HepG2 (cell line): ENCODE data around the gene PJA2. TPM values are rescaled to one million over a fixed set of nuclear protein-coding genes. Genes with fewer than 3 reads are reported as not detected.

Experiments used
- ATAC-seq: fragments of 200-7000 bp; cut with Tn5 transposase; 3 replicates; pipeline ENCODE4 v1.9.1; 2020; ENCODE audit warnings: mild to moderate bottlenecking, moderate library complexity
- BruUV-seq: library from RNA; stranded (reverse); fragments of 400-500 nt; replicated peaks from 2 replicates; lab custom pipeline; 2021; lab: Mats Ljungman, UMichigan
- CTCF ChIA-PET: fragments of 300-600 bp; formaldehyde crosslinking; extraction: SDS; loops from one replicate; lab custom pipeline; 2021; ENCODE audit warnings: low total read pairs, inconsistent platforms, low intra/inter-chr PET ratio; lab: Yijun Ruan, JAX
- POLR2A ChIA-PET: fragments of 350-600 bp; sonication (Branson Sonifier 250); formaldehyde crosslinking; loops from one replicate; lab custom pipeline; 2020; ENCODE audit warnings: antibody characterized with exemption, inconsistent platforms; lab: Yijun Ruan, JAX
- DNase-seq: peaks from one replicate; pipeline ENCODE4 v3.0.0-alpha.2; 2015; ENCODE audit warnings: low spot score
- FAIRE-seq: peaks from 3 replicates; lab custom pipeline; 2011; peaks lifted over from hg19 to GRCh38; lab: Jason Lieb, UNC
- H2AFZ ChIP-seq: one replicate; pipeline ENCODE4 v1.6.1; 2011; ENCODE audit warnings: low read length, inconsistent platforms
- H3K27ac ChIP-seq: fragments of 300-600 bp; 3 replicates; pipeline ENCODE4 v1.8.0; 2011; ENCODE audit warnings: mixed run types, mild to moderate bottlenecking, mixed read lengths, low read length, inconsistent platforms; ENCODE audit not compliant: insufficient read depth; ENCODE audit errors: extremely low read length
- H3K27me3 ChIP-seq, 2 experiments: fragments of 200-600 bp in 1 of 2; 2 replicates in 1 of 2; 3 replicates in 1 of 2; pipeline versions ENCODE4 v1.6.0 to v1.8.0; 2011; ENCODE audit warnings: low read length in 2 of 2, mild to moderate bottlenecking in 2 of 2, moderate library complexity in 2 of 2, inconsistent platforms in 1 of 2; ENCODE audit not compliant: insufficient read depth in 2 of 2, control insufficient read depth in 1 of 2
- H3K36me3 ChIP-seq, 2 experiments: fragments of 200-600 bp in 1 of 2; replicated peaks in 1 of 2; 2 replicates in 1 of 2; 3 replicates in 1 of 2; pipeline versions ENCODE4 v1.5.1 to v1.8.0; 2011; ENCODE audit warnings: low read length in 2 of 2, inconsistent platforms in 1 of 2; ENCODE audit not compliant: insufficient read depth in 2 of 2, control insufficient read depth in 1 of 2
- H3K4me1 ChIP-seq: 2 replicates; pipeline ENCODE4 v1.5.1; 2012; ENCODE audit warnings: low read length, inconsistent platforms; ENCODE audit not compliant: insufficient read depth
- H3K4me2 ChIP-seq: 2 replicates; pipeline ENCODE4 v1.6.0; 2011; ENCODE audit warnings: low read depth, low read length, inconsistent platforms
- H3K4me3 ChIP-seq, 3 experiments: fragments of 200-600 bp in 1 of 3; sonication (generic), shearing (Covaris generic) in 1 of 3; replicated peaks in 1 of 3; 2 replicates each; pipeline ENCODE4 v1.5.1; 2011 to 2016; ENCODE audit warnings: low read length in 3 of 3, inconsistent platforms in 2 of 3, low read depth in 2 of 3, mild to moderate bottlenecking in 2 of 3, control low read depth in 1 of 3, mixed read lengths in 1 of 3; ENCODE audit not compliant: insufficient read depth in 1 of 3
- H3K79me2 ChIP-seq: one replicate; pipeline ENCODE4 v1.6.1; 2011; ENCODE audit warnings: low read length, inconsistent platforms; ENCODE audit not compliant: insufficient read depth
- H3K9ac ChIP-seq: 2 replicates; pipeline ENCODE4 v1.6.0; 2011; ENCODE audit warnings: mild to moderate bottlenecking, low read depth, low read length, inconsistent platforms; ENCODE audit not compliant: insufficient read depth
- H3K9me3 ChIP-seq: 2 replicates; pipeline ENCODE4 v1.5.1; 2012; ENCODE audit warnings: mild to moderate bottlenecking, low read length
- H4K20me1 ChIP-seq: 2 replicates; pipeline ENCODE4 v1.6.0; 2011; ENCODE audit warnings: inconsistent platforms, mild to moderate bottlenecking, low read length, moderate library complexity; ENCODE audit not compliant: insufficient read depth
- FOXC1 ChIP-seq: sonication (generic); formaldehyde crosslinking; IDR thresholded peaks from 2 replicates; pipeline ENCODE4 v1.8.0; 2022; ENCODE audit warnings: mild to moderate bottlenecking, missing genetic modification reagents, borderline replicate concordance
- FOXP1 ChIP-seq, 2 experiments: fragments of 450-650 bp in 1 of 2; IDR thresholded peaks; 2 replicates each; pipeline ENCODE4 v1.6.1; 2017 to 2018; ENCODE audit warnings: antibody characterized with exemption in 1 of 2
- KAT8 ChIP-seq: IDR thresholded peaks from 2 replicates; pipeline ENCODE4 v1.6.1; 2016; ENCODE audit warnings: missing genetic modification reagents, missing compliant biosample characterization
- RBM22 ChIP-seq: fragments of 200-400 bp; formaldehyde crosslinking; optimal IDR thresholded peaks from 2 replicates; pipeline ENCODE3; 2017; ENCODE audit warnings: mild to moderate bottlenecking, low read length, moderate library complexity
- YY1 ChIP-seq: IDR thresholded peaks from 2 replicates; pipeline ENCODE4 v1.6.1; 2011; ENCODE audit warnings: low read length, low read depth, moderate library complexity, mild to moderate bottlenecking; ENCODE audit not compliant: insufficient read depth, insufficient replicate concordance
- ZMYM4 ChIP-seq: sonication (generic); formaldehyde crosslinking; IDR thresholded peaks from 2 replicates; pipeline ENCODE4 v1.8.1; 2023; ENCODE audit warnings: mild to moderate bottlenecking, missing genetic modification reagents
- WGBS: methylation state at CpG from one replicate; pipeline ENCODE4 v1.1.6; 2017; ENCODE audit warnings: low lambda C conversion rate; 5-methylcytosine and 5-hydroxymethylcytosine counted together
- in situ Hi-C: cut with HindIII; loops from 2 replicates; pipeline ENCODE4 v1.10.0; 2017; ENCODE audit warnings: low pct_unique_long_range_greater_than_20kb; ENCODE audit not compliant: extremely low pct_ligation_motif_present
- intact Hi-C: fragments of 100-400 bp; cut with micrococcal nuclease; formaldehyde crosslinking; loops from one replicate; pipeline ENCODE4 v1.10.0; 2022; ENCODE audit not compliant: unreplicated experiment
- polyA plus RNA-seq, 8 experiments: library from polyadenylated mRNA; depleted of rRNA in 3 of 8; stranded (reverse) in 7 of 8; unstranded in 1 of 8; fragments of >200 nt; fragmentation: Illumina TruSeq in 4 of 8; extraction: Trizol in 4 of 8; gene quantifications; 2 replicates each; pipeline versions ENCODE4 v1.2.1 to v1.2.3, GENCODE V29; 2011 to 2016; ENCODE audit warnings: low read depth in 4 of 8, missing spikeins in 1 of 8, mixed read lengths in 1 of 8; ENCODE audit not compliant: insufficient read depth in 1 of 8
- total RNA-seq, 5 experiments: library from RNA; depleted of rRNA; stranded (reverse); fragments of >200 nt; fragmentation: Illumina TruSeq; extraction: Trizol; gene quantifications; 2 replicates each; pipeline ENCODE4 v1.2.3, GENCODE V29; 2016; ENCODE audit warnings: low read depth in 1 of 5
- TF ChIP-seq, protein P1 (sequence below): sonication (generic); formaldehyde crosslinking; IDR thresholded peaks from 2 replicates; pipeline ENCODE4 v1.4.0; 2020; ENCODE audit warnings: mild to moderate bottlenecking, missing genetic modification reagents
- TF ChIP-seq, protein P2 (sequence below): sonication (generic); formaldehyde crosslinking; IDR thresholded peaks from 2 replicates; pipeline ENCODE4 v1.5.0; 2020; ENCODE audit warnings: missing genetic modification reagents, mild to moderate bottlenecking, borderline replicate concordance
- TF ChIP-seq, protein P3 (sequence below): sonication (generic); formaldehyde crosslinking; IDR thresholded peaks from 2 replicates; pipeline ENCODE4 v1.5.1; 2020; ENCODE audit warnings: missing genetic modification reagents, mild to moderate bottlenecking, borderline replicate concordance
- TF ChIP-seq, protein P4 (sequence below): sonication (generic); formaldehyde crosslinking; IDR thresholded peaks from 2 replicates; pipeline ENCODE4 v1.5.0; 2020; ENCODE audit warnings: mild to moderate bottlenecking, missing genetic modification reagents
- TF ChIP-seq, protein P5 (sequence below): sonication (generic); formaldehyde crosslinking; IDR thresholded peaks from 2 replicates; pipeline ENCODE4 v1.4.0; 2020; ENCODE audit warnings: missing genetic modification reagents, mild to moderate bottlenecking, borderline replicate concordance

PJA2 gene
- total and polyA plus RNA-seq, 2 of the 13 experiments (the other 11 are each of a cell fraction or from before 2014, with no cell fraction given): 39.4 to 41.4 TPM

DNA sequence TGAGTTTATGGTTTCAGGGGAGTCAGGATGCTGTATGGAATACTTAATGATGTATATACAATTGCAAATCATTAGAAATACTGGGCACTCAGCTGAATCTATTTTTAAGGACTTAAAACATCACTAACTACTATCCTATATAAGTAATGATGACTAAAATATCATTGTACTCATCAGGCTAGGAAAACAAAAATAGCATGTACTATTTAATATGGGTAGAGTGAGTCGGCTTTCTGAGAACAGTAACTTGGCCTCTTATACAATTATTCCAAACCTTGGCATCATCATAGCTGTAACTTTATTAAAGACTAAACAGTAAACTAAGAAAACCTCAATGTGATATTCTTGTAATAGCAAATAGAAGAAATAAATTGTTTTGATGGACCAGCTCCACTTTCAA is 94.5 kb downstream of the PJA2 start:
- H2AFZ ChIP-seq: no peak overlapping the region
- H3K27ac ChIP-seq: no peak overlapping the region
- no TSS peak for BruUV-seq
- intact Hi-C loops (no loop called here), in situ Hi-C loops (no loop called here)
- H3K9ac ChIP-seq: no peak overlapping the region
- no peak overlapping the region for H3K4me2 ChIP-seq
- 26% methylated on average over 1 of the region's 1 CpG for WGBS
- no peak overlapping the region for H3K4me3 ChIP-seq
- no peaks in the 10 kb centered on the region for H3K79me2 ChIP-seq
- DNase-seq: no peak
- no peak for FAIRE-seq
- POLR2A ChIA-PET: no interaction called here
- H3K36me3 ChIP-seq: no peaks in the 10 kb centered on the region
- CTCF ChIA-PET: no interaction called here
- H3K9me3 ChIP-seq: no peaks in the 10 kb centered on the region
- TF ChIP-seq FOXP1 (IDR thresholded peaks at IDR 0.05) (no peak), FOXP1 (CRISPR knock-in tag; IDR thresholded peaks at IDR 0.05) (no peak), RBM22 (no peak), FOXC1 (CRISPR knock-in tag) (no peak), ZMYM4 (CRISPR knock-in tag) (no peak), KAT8 (CRISPR knock-in tag) (no peak), YY1 (no peak)
- TF ChIP-seq, protein P1, sequence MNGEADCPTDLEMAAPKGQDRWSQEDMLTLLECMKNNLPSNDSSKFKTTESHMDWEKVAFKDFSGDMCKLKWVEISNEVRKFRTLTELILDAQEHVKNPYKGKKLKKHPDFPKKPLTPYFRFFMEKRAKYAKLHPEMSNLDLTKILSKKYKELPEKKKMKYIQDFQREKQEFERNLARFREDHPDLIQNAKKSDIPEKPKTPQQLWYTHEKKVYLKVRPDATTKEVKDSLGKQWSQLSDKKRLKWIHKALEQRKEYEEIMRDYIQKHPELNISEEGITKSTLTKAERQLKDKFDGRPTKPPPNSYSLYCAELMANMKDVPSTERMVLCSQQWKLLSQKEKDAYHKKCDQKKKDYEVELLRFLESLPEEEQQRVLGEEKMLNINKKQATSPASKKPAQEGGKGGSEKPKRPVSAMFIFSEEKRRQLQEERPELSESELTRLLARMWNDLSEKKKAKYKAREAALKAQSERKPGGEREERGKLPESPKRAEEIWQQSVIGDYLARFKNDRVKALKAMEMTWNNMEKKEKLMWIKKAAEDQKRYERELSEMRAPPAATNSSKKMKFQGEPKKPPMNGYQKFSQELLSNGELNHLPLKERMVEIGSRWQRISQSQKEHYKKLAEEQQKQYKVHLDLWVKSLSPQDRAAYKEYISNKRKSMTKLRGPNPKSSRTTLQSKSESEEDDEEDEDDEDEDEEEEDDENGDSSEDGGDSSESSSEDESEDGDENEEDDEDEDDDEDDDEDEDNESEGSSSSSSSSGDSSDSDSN (CRISPR knock-in tag): no peak
- TF ChIP-seq, protein P2, sequence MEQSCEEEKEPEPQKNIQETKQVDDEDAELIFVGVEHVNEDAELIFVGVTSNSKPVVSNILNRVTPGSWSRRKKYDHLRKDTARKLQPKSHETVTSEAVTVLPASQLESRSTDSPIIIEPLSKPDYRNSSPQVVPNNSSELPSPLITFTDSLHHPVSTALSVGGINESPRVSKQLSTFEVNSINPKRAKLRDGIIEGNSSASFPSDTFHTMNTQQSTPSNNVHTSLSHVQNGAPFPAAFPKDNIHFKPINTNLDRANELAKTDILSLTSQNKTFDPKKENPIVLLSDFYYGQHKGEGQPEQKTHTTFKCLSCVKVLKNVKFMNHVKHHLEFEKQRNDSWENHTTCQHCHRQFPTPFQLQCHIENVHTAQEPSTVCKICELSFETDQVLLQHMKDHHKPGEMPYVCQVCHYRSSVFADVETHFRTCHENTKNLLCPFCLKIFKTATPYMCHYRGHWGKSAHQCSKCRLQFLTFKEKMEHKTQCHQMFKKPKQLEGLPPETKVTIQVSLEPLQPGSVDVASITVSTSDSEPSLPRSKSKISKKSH (CRISPR knock-in tag): no peak
- TF ChIP-seq, protein P3, sequence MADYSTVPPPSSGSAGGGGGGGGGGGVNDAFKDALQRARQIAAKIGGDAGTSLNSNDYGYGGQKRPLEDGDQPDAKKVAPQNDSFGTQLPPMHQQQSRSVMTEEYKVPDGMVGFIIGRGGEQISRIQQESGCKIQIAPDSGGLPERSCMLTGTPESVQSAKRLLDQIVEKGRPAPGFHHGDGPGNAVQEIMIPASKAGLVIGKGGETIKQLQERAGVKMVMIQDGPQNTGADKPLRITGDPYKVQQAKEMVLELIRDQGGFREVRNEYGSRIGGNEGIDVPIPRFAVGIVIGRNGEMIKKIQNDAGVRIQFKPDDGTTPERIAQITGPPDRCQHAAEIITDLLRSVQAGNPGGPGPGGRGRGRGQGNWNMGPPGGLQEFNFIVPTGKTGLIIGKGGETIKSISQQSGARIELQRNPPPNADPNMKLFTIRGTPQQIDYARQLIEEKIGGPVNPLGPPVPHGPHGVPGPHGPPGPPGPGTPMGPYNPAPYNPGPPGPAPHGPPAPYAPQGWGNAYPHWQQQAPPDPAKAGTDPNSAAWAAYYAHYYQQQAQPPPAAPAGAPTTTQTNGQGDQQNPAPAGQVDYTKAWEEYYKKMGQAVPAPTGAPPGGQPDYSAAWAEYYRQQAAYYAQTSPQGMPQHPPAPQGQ (CRISPR knock-in tag): no peak
- TF ChIP-seq, protein P4, sequence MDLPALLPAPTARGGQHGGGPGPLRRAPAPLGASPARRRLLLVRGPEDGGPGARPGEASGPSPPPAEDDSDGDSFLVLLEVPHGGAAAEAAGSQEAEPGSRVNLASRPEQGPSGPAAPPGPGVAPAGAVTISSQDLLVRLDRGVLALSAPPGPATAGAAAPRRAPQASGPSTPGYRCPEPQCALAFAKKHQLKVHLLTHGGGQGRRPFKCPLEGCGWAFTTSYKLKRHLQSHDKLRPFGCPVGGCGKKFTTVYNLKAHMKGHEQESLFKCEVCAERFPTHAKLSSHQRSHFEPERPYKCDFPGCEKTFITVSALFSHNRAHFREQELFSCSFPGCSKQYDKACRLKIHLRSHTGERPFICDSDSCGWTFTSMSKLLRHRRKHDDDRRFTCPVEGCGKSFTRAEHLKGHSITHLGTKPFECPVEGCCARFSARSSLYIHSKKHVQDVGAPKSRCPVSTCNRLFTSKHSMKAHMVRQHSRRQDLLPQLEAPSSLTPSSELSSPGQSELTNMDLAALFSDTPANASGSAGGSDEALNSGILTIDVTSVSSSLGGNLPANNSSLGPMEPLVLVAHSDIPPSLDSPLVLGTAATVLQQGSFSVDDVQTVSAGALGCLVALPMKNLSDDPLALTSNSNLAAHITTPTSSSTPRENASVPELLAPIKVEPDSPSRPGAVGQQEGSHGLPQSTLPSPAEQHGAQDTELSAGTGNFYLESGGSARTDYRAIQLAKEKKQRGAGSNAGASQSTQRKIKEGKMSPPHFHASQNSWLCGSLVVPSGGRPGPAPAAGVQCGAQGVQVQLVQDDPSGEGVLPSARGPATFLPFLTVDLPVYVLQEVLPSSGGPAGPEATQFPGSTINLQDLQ (CRISPR knock-in tag): no peak
- TF ChIP-seq, protein P5, sequence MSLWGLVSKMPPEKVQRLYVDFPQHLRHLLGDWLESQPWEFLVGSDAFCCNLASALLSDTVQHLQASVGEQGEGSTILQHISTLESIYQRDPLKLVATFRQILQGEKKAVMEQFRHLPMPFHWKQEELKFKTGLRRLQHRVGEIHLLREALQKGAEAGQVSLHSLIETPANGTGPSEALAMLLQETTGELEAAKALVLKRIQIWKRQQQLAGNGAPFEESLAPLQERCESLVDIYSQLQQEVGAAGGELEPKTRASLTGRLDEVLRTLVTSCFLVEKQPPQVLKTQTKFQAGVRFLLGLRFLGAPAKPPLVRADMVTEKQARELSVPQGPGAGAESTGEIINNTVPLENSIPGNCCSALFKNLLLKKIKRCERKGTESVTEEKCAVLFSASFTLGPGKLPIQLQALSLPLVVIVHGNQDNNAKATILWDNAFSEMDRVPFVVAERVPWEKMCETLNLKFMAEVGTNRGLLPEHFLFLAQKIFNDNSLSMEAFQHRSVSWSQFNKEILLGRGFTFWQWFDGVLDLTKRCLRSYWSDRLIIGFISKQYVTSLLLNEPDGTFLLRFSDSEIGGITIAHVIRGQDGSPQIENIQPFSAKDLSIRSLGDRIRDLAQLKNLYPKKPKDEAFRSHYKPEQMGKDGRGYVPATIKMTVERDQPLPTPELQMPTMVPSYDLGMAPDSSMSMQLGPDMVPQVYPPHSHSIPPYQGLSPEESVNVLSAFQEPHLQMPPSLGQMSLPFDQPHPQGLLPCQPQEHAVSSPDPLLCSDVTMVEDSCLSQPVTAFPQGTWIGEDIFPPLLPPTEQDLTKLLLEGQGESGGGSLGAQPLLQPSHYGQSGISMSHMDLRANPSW (CRISPR knock-in tag): no peak
- H4K20me1 ChIP-seq: no peaks in the 10 kb centered on the region
- no peak for ATAC-seq
- peaks cover 17% of the 10 kb centered on the region for H3K4me1 ChIP-seq
- H3K27me3 ChIP-seq: no peaks in the 10 kb centered on the region
